Measurements from ENCODE around the gene LRMDA.
A peak's percentile ranks its signal among the peaks of the same experiment; 100 is the strongest.
"Not testable (repeated sequence)": the region's sequence is repeated elsewhere in the genome, so short reads cannot be mapped to it uniquely, and the experiment has no call there.

The LRMDA gene

DNA sequence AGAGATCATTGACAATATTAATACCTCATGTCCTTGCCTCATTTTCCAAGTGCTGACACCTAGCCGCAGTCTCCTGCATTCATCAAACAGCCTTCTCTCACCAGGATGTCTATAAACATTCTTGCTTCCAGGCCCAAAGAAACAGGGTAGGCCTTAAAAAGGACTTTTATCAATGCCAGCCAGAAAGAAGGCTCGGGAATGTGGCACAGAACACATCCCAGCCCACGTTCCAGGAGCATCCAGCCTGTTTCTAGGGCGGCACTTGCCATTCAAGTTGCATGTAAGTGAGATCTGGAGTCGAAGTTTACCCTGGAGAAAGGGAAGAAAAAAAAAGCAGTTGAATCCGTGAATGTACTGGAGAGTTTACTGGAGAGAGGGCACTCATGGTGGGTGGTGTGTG is 1123.1 kb downstream of the LRMDA start:
- DNase-seq, result no peak

DNA sequence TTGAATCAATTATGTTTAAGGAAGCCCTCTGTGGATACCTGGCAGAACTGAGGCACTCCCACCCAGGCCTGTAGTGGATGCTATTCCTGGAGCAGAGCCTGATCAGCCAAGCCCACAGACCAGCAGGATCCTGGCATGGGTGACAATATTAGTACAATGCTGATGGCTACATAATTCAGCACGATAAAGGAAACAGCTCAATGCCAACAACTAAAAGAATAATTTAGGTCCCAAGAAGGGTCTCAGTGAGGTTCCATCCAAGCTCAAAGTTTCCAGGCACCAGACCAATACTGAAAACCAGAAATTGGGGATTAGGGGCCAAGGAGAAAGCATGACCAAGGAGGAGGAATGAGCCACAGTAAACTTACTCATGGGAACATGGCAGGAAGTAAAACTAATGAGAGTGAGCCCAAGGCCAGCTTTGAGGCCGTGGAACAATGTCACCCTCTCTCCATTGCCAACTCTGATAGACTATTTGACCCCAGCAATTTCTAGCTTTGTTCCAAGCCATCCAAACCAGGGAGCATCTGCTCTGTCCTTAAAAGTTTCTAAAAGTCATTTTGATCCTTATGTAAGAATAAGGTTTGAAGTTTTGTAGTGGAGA is 1123.7 kb downstream of the LRMDA start:
- DNase-seq, result no peak

DNA sequence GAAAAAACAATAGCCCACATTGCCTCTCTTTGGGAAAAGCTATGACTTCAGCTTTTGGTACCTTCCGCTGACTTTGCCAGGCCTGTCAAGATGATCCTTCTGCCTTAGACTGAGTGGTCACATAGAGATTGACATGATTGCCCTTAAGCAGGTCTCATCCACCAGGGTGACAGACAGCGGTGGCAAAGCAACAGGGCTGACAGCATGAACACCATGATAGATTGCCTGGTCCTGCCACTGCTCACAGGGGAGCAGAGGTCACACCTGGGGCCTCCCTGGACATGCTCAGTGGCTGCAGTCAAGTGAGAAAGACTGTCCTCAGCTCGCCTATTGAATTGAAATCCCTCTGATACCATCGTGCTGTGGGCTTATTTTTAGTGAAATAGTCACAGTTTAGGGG is 1125.9 kb downstream of the LRMDA start:
- DNase-seq, result no peak

DNA sequence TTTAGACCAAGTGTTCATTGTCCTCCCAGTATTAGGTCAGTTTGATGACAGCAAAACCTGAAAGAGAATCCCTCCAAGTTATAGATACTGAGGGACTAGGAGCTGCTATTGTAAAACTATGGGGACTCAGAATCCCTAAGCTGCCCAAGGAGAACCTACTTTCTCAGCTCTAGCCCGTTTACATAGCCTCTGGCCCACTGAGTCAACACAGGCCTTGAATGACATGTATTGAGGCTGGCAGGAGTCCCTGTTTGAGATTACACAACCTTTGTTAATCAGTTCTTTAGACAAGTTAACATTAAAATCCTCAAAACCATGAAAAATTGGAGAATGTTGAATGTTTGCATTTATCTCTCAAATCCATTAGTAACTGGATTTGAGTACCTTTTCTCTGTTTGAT is 1127.2 kb downstream of the LRMDA start:
- no peak for DNase-seq

DNA sequence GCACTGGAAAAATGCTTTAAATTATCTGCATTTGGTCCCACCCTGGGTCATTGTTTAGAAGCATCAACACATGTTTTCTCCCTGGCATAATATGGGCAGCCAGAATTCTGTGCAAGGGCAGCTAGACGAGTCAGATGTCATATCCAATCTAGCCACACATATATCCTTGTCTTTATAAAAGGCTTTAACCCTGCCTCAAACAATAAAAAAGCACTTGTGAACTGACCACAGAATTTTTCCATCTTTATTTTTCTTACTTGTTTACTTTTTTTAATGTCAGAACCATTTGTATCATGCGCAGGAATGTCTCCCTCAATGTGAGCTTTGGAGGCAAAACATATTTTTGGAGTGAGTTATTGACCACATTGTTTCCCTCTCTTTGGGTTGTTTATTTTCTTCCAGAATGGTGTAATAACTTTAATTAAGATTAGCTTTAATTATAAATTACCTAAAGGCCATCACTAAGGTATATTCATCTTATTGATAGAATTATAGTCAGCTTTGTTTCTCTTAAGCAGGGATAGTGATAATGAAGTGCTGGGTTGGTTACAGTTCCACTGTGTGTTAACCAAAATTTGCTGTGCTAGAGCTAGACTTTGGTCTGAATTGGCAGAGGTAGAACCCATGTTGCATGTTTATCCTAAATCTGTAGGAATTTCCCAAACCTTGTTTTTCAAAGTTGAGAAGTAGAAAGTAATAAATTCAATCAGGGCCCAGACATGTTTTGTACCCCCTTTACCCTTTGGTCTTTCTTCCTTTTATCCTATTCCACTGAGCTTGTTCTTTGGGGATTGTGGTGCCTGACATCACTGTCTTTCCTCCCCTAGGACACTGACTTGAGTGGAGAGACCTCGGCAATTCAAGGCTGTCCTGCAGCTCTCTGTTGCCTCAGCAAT is 1127.8 kb downstream of the LRMDA start:
- no peak for DNase-seq

DNA sequence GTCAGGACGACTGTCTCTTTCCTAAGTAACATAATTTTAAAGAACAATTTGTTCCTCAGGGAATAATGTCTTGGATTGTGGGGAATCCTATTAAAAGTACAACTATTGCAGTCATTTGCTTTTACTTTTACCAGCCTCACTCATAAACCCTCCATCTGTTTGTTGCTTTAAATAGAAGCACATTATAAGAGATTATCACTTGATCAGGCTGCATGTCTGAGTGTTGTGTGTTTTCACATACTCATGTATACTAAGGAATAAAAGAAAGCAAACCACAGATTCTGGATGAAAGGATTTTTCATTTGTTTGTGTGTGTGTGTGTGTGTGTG is 1128.4 kb downstream of the LRMDA start:
- DNase-seq, result no peak

DNA sequence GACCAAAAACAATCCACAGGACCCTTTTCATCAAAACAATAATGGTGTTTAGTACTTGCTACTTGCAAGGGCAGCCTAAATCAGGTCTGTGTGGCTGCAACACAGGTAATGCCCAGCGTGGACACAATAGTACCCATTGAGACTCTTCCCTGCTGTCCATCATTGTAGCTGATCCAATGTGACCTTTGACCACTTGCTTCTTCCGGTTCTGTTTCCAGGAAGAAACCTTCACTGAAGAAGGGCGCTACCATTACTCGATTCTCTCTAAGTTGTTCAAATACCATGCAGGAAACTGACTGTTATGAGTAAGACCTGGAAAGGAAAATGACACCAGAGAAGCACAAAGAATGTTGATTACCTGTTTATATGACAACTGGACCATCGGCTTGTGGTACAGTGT is 1128.9 kb downstream of the LRMDA start:
- DNase-seq, result no peak

DNA sequence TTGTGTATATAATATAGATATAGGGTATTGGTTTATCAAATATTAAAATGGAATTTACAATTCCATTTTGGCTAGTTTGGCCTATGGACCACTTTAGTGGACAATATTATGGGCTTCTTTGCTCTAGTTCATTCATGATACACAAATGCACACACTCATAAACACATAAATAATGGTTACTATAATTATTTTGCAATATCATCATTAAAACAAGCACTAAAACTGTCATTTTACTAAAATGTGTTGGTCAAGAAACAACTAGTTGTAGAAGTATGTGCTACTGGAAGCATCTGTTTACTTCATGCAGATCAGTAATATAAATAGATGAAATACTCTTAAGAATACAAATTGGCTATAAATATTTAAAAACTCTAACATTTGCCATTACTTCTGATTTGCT is 1131.9 kb downstream of the LRMDA start:
- DNase-seq, result no peak

DNA sequence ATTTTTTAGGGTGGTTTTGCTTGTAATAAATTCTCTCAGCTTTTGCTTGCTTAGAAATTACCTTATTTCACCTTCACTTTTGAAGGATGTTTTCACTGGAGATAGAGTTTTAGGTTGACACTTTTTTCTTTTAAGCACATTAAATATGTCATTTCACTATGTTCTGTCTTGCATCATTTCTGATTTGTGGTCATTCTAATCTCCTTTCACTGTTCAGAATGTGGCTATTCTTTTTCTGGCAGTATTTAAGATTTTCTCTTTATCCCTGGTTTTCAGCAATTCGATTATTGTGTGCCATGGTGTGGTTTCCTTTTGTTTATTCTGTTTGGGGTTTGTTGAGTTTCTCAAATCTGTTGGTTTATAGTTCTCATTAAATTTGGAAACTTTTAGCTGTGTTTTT is 1140.6 kb downstream of the LRMDA start:
- DNase-seq, result no peak

DNA sequence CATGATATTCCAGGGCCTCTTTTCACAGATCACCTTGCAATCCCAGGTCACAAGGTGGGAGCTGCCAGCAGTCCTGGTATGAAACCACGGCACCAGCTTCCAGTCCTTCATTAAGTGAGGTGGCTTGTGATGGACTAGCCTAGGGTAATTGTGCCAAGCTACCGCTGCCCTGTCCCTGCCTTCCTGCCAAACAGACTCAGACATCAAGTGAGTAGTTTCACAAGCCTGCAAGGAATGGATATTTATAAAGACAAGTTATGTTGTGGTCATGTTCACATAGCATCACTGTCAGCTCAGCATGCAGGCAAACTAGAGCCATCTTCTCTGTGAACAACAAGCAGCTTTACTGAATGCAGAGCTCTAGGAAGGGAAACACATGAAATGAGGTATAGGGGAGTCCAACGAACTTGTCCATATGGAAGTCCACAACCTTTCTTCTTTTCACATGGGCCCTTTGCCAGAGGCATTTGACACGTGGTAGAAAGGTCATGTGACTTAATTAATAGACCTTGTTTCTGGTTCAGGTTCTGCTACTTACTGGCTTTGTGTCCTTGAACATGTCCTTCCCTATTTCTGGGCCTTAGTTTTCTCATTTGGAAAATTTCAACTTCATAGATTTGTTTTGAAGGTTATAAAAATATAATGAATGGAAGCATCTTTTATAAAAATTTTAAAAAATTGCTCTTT is 1145.0 kb downstream of the LRMDA start:
- no peak for DNase-seq

DNA sequence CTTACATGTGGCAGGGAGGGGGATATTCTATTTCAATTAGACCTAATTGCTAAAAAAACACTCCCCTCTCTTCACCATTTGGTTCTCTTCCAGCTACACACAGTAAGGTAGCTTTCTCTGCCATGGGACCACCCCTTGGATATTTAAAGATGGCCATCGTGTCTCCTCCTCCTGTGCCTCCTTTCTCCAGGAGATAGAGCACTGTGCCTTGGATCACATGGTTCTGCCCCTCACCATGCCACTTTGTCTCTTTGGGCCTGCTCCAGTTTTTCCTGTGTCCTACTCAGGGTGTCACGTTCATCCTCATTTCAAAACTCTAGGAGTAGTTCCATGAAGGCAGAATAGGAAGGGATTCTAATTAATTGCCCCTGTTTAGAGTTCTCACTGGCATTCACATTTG is 1146.0 kb downstream of the LRMDA start:
- no peak for DNase-seq

DNA sequence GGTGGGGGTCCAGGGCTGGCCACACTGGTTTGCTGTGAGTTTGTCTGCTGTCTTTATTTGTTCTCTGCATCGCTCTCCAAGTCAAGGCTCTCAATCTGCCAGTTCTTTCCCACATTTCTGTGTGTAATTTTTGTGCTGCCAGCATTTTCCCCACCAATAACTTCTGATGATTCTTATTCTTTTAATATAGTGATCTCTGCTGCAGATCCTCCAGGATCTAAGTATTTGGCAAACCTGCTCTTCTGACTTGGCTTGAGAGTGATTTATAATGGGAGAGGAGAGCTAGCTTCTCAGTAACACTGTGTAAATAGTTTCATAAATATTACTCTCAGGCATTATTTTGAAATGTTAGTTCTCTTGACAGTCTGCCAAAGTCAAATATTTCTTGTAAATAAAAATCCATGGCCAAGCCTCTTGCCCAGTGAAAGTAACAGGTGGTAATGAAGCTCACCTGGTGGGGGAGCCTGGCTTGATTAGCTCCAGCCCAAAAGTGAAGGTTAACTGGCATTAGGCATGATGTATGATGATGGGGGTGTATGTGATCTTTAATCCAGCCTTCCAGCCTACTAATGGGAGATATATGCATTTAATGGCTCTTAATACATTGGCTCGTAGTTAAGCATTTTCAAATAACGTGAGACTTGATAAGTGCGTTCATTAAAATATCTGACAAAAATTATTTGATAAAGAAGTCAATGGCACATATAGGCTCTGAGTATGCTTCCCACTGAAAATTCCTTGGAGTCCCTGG is 1150.3 kb downstream of the LRMDA start:
- DNase-seq, result peak; percentile 39

DNA sequence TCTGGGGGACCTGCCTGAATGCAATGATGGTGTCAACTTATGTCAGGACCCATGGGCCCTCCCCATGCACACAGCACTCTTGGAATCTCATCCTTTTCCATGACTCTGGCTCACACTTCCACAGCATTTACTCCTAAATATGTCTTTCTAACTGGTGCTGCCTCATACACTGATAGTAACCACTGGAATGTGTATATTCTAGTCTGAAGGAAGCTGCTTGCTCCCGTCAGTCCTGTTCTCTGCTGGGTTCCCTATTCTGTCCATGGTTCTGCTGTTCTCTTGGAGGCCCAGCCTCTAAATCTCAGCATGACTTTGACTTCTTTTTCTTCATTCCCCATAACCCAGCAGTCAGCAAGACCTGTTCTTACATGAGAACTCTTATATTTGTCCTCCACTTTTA is 1151.1 kb downstream of the LRMDA start:
- no peak for DNase-seq

DNA sequence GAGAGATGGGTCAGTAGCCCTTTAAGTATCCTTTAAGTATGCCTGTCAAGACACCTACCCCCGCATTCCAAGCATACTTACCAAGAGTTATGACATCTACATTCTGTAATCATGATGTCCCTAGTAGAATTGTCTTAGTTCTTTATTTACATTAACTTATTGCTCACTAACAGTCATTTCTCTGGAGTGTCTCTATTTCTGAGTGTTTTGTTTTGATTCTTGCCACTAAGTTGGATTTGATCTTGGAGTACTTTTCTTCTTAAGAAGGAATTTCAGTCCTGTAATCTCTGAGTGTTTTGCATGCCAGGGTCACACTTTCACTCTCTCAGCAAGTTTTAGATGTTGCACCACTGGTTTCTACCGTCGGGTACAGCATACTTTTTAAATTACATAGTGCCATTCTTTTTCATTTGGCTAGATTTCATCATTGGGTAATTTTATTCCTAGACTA is 1152.3 kb downstream of the LRMDA start:
- DNase-seq, result no peak

DNA sequence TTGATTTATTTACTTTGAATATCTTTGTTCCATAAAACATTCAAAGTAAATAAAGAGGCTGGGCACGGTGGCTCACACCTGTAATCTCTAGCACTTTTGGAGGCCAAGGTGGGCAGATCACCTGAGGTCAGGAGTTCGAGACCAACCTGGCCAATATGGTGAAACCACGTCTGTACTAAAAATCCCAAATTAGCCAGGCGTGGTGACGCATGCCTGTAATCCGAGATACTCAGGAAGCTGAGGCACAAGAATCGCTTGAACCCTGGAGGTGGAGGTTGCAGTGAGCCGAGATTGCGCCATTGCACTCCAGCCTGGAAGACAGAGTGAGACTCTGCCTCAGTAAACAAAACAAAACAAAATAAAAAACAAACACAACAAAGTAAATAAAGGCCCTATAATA is 1153.0 kb downstream of the LRMDA start:
- DNase-seq, result not testable (repeated sequence)
